Heart right ventricle (tissue), 16 donors: ENCODE data around the gene GATC. TPM values are rescaled to one million over a fixed set of nuclear protein-coding genes. Genes with fewer than 3 reads are reported as not detected.
"Not testable (repeated sequence)": the region's sequence is repeated elsewhere in the genome, so short reads cannot be mapped to it uniquely, and the experiment has no call there.

Experiments
- ATAC-seq, 8 donors: fragments of 200-7000 bp; cut with Tn5 transposase; one replicate each; pipeline ENCODE4 v1.9.1; 2020; ENCODE audit warnings: mild to moderate bottlenecking in 8 of 8, moderate library complexity in 8 of 8, moderate number of reproducible peaks in 1 of 8
- DNase-seq, 2 donors: peaks; one replicate each; pipeline ENCODE4 v3.0.0-alpha.2; 2020
- H3K27ac ChIP-seq, 10 donors: fragments of 200-600 bp; sonication (generic) in 2 of 10; one replicate each; pipeline versions ENCODE4 v1.5.0 to v1.8.0; 2020 to 2022; ENCODE audit warnings: mild to moderate bottlenecking in 3 of 10
- H3K27me3 ChIP-seq, 7 donors: fragments of 200-600 bp; one replicate each; pipeline ENCODE4 v1.8.0; 2021 to 2022; ENCODE audit warnings: mild to moderate bottlenecking in 2 of 7
- H3K36me3 ChIP-seq, 9 donors: fragments of 200-600 bp; sonication (generic) in 1 of 9; one replicate each; pipeline versions ENCODE4 v1.5.0 to v1.8.0; 2020 to 2022; ENCODE audit warnings: mild to moderate bottlenecking in 2 of 9
- H3K4me1 ChIP-seq, 9 donors: fragments of 200-600 bp; sonication (generic) in 1 of 9; one replicate each; pipeline versions ENCODE4 v1.5.0 to v1.8.0; 2020 to 2022; ENCODE audit warnings: mild to moderate bottlenecking in 4 of 9
- H3K4me3 ChIP-seq, 10 donors: fragments of 200-600 bp; sonication (generic) in 2 of 10; one replicate each; pipeline versions ENCODE4 v1.5.0 to v1.8.0; 2020 to 2022; ENCODE audit warnings: mild to moderate bottlenecking in 7 of 10, moderate library complexity in 2 of 10
- H3K9me3 ChIP-seq, 11 donors: fragments of 200-600 bp in 10 of 11; sonication (generic) in 2 of 11; one replicate each; pipeline versions ENCODE4 v1.5.0 to v1.8.0; 2013 to 2022; ENCODE audit warnings: mild to moderate bottlenecking in 2 of 11, control low read depth in 1 of 11, moderate library complexity in 1 of 11
- WGBS, 2 donors: extraction: QIAGEN DNeasy Blood & Tissue Kit; methylation state at CpG; one replicate each; pipeline ENCODE4 v1.1.7; 2013; ENCODE audit warnings: inconsistent platforms in 1 of 2; 5-methylcytosine and 5-hydroxymethylcytosine counted together
- intact Hi-C, 10 donors: fragments of 100-400 bp; cut with DNase I; formaldehyde crosslinking; loops; one replicate each; pipeline versions ENCODE4 v1.11.1 to v1.14.2; 2022
- polyA plus RNA-seq, 2 donors: library from polyadenylated mRNA; stranded (reverse); fragments of 200-250 nt; gene quantifications; one replicate each; pipeline ENCODE4 v1.2.3, GENCODE V29; 2013
- total RNA-seq, 10 donors: library from RNA; stranded (reverse); fragmentation: NEBNext Ultra II Directional in 3 of 10; extraction: Animal tissue kit (Norgen Biotek cat#: 25700) in 3 of 10; gene quantifications; one replicate each; pipeline versions ENCODE4 v1.2.1 to v1.2.4, GENCODE V29; 2021 to 2023
- TF ChIP-seq, protein P1 (sequence below), 9 donors: fragments of 200-600 bp; sonication (generic) in 2 of 9; IDR thresholded peaks; one replicate each; pipeline versions ENCODE4 v1.5.0 to v1.8.0; 2021 to 2022; ENCODE audit warnings: antibody characterized with exemption in 9 of 9, mild to moderate bottlenecking in 5 of 9, moderate library complexity in 1 of 9
- donor health status: Arrhythmogenic right ventricular cardiomyopathy.
- donor health status: ischemic (EF 13 %, LVEDD 7.1; RV severe dilation, severe dysfunction).
- donor health status: healthy with polysubstance abuse.
- donor health status: DM: no; HTN: yes; CAD: no.
- donor health status: DM: no; HTN: no; CAD: no.
- donor health status: ischemic (EF 25% LVEDD 6.9; RV normal size, moderate dysfunction).
- donor health status: ischemic (EF 25% LVEDD 5.7; RV mildly dilated, moderate dysfunction).
- donor health status: healthy.
- donor health status: DM: yes; HTN: yes; CAD: no.
- donor health status: Ischemic cardiomyopathy.
- donor health status: ischemic (EF 35%, LVEDD 5.7; RV mildly dilated, moderate dysfunction).
- donor health status: nonischemic (EF 11% LVEDD 7.7; RV severe dilation, severe dysfunction).
- donor health status: DM: yes; HTN: yes; CAD: no.
- donor health status: PGD.
- donor health status: ischemic (EF 29% LVEDD 5.4; RV normal size, mild dysfunction).
- donor health status: nonischemic (EF 23%, LVEDD 6.1; RV moderate dilation, normal function).

Gene GATC
- total and polyA plus RNA-seq, 12 donors, result 6.0 to 17.0 (median 10.3) TPM

DNA sequence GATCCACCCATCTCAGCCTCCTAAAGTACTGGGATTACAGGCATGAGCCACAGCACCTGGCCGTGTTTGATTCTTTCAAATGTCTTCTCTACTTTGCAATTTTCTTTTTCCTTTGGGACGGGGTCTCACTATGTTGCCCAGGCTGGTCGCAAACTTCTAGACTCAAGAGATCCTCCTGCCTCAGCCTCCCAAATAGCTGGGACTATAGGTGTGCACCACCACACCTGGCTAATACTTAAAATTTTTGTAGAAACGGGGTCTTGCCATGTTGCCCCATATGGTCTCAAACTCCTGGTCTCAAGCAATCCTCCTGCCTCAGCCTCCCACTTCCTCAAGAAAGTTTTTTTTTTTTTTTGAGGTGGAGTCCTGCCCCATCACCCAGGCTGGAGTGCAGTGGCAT is 1.7 kb downstream of the GATC start:
- intact Hi-C loops, result no loop called here
- no peaks in the 10 kb centered on the region for H3K27me3 ChIP-seq
- WGBS, 2 donors, result 95 to 96% methylated on average over 4 of the region's 4 CpGs
- peaks cover 4 to 38% (median 24%) of the 10 kb centered on the region in 9 donors for H3K4me1 ChIP-seq
- ATAC-seq, result no peak
- no peaks in the 10 kb centered on the region for H3K9me3 ChIP-seq
- H3K27ac ChIP-seq, result no peak overlapping the region
- TF ChIP-seq, protein P1, sequence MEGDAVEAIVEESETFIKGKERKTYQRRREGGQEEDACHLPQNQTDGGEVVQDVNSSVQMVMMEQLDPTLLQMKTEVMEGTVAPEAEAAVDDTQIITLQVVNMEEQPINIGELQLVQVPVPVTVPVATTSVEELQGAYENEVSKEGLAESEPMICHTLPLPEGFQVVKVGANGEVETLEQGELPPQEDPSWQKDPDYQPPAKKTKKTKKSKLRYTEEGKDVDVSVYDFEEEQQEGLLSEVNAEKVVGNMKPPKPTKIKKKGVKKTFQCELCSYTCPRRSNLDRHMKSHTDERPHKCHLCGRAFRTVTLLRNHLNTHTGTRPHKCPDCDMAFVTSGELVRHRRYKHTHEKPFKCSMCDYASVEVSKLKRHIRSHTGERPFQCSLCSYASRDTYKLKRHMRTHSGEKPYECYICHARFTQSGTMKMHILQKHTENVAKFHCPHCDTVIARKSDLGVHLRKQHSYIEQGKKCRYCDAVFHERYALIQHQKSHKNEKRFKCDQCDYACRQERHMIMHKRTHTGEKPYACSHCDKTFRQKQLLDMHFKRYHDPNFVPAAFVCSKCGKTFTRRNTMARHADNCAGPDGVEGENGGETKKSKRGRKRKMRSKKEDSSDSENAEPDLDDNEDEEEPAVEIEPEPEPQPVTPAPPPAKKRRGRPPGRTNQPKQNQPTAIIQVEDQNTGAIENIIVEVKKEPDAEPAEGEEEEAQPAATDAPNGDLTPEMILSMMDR (IDR thresholded peaks at IDR 0.05), result no peak
- peaks cover 0 to 67% (median 21%) of the 10 kb centered on the region in 9 donors for H3K36me3 ChIP-seq
- DNase-seq, result no peak
- no peak overlapping the region for H3K4me3 ChIP-seq

DNA sequence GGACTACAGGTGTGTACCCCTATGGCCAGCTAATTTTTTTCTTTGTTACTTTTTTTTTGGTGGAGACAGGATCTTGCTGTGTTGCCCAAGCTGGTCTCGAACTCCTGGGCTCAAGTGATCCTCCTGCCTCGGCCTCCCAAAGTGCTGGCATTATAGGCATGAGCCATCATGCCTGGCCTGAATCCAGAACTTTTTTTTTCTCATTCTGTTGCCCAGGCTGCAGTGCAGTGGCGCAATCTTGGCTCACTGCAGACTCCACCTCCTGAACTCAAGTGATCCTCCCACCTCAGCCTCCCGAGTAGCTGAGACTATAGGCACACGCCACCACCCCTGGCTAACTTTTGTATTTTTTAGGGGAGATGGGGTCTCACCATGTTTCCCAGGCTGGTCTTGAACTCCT is 6.3 kb downstream of the GATC start:
- intact Hi-C loops, H3K27ac ChIP-seq, DNase-seq, H3K27me3 ChIP-seq, ATAC-seq, H3K4me3 ChIP-seq, H3K9me3 ChIP-seq: not testable (repeated sequence)
- H3K36me3 ChIP-seq, result peaks cover 0 to 91% (median 22%) of the 10 kb centered on the region in 9 donors
- WGBS, 2 donors, result 89 to 96% methylated on average over 5 of the region's 5 CpGs
- peaks cover 0 to 16% (median 4%) of the 10 kb centered on the region in 9 donors for H3K4me1 ChIP-seq

DNA sequence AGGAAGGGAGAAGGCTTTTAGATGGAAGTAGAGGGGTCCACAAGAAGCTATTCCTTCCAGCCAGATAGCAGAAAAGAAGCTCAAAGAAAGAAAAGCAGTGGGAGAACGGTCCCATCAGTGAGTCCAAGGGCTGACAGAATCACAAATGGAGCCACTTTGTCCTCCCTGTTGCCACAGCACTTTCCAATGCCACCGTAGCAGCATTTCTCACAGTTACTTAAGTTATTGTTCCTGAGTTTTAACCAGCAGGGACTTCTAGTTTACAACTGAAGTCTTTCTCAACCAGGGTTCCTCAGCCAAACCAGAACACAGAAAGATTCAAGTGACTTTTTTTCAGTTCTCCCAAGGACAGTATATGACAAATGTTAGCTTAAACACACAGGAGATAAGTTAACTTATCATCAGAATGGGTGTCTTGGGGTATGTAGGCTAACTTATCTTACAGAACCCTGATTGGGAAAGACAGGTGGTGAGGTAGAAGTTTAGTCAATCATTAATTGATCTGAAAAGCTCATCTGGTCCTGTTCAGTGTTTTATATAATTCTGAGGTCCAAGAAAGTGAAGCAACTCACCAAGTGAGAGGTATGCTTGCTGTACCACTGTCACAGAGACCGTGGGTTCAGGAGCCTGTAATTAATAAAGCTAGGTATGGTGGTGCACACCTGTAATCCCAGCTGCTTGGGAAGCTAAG is 7.0 kb downstream of the GATC start:
- Histone ChIP-seq H3K9me3 (no peaks in the 10 kb centered on the region), H3K27ac (no peak overlapping the region), H3K27me3 (no peaks in the 10 kb centered on the region), H3K4me3 (no peak overlapping the region), H3K4me1 (peaks cover 0 to 9% (median 0%) of the 10 kb centered on the region in 9 donors), H3K36me3 (peaks cover 0 to 93% (median 26%) of the 10 kb centered on the region in 9 donors)
- DNase-seq (no peak), ATAC-seq (no peak)
- intact Hi-C loops, result no loop called here
- TF ChIP-seq, protein P1 (IDR thresholded peaks at IDR 0.05), result no peak
- 94 to 97% methylated on average over 3 of the region's 3 CpGs for WGBS, 2 donors

DNA sequence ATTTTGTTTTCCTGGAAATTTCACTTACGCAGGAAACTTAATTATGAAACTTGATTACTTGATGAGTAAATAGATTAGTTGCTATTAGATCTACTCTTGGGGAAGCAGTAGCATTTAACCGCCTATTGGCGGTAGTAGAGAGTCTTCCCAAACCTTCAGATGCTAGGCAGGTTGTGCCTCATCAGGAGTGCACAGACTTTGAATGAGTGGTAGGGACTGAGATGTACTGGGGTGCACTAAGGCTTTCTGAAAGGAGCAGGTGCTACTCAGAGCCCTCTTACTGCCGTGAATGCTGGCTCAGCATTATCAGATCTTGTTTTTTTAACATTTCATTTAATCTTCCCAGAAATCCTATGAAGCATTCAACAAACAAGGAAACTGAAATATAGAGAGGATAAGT is 7.7 kb downstream of the GATC start:
- intact Hi-C loops, result no loop called here
- Histone ChIP-seq H3K27me3 (no peaks in the 10 kb centered on the region), H3K4me1 (peaks cover 0 to 1% (median 0%) of the 10 kb centered on the region in 9 donors), H3K4me3 (no peak overlapping the region), H3K36me3 (peaks cover 0 to 97% (median 34%) of the 10 kb centered on the region in 9 donors), H3K27ac (no peak overlapping the region), H3K9me3 (no peaks in the 10 kb centered on the region)
- DNase-seq (no peak), ATAC-seq (peak in 2 of 8 donors; percentile 19 to 45)
- TF ChIP-seq, protein P1 (IDR thresholded peaks at IDR 0.05), result peak in 8 of 9 donors; percentile 7 to 73 (median 50)
- 76 to 78% methylated on average over 4 of the region's 4 CpGs for WGBS, 2 donors

DNA sequence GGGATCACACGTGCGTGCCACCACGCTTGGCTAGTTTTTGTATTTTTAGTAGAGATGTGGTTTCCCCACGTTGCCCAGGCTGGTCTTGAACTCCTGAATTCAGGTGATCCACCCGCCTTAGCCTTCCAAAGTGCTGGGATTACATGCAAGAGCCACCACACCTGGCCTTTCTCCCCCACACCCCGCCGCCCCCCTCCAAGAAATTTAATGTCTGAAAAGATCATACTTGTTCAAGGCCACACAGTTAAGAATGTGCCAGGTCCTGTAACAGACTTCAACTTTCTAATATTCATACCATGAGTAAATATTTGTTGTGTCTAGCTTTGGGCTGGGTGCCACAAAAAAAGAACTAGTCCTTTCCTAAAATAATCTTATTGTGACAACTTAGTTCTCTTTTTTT is 9.1 kb downstream of the GATC start:
- intact Hi-C loops, result no loop called here
- H3K36me3 ChIP-seq, result peaks cover 0 to 97% (median 41%) of the 10 kb centered on the region in 9 donors

More for the DNA sequence above, 9.1 kb downstream of the GATC start:
- Histone ChIP-seq H3K9me3 (no peaks in the 10 kb centered on the region), H3K27me3 (no peaks in the 10 kb centered on the region), H3K27ac (no peak overlapping the region), H3K4me3 (no peak overlapping the region), H3K4me1 (no peaks in the 10 kb centered on the region)
- TF ChIP-seq, protein P1 (IDR thresholded peaks at IDR 0.05), result no peak
- DNase-seq (no peak), ATAC-seq (no peak)
- WGBS, 2 donors, result 90 to 91% methylated on average over 7 of the region's 7 CpGs
